Duodenal mucosa (tissue), 2 donors: ENCODE results near the gene RPL31.

Source experiments
- H3K27ac ChIP-seq: one replicate; pipeline ENCODE4 v1.7.0; 2013; ENCODE audit warnings: low read depth, low read length
- H3K27me3 ChIP-seq, 2 donors: one replicate each; pipeline ENCODE4 v1.7.0; 2013; ENCODE audit warnings: low read length in 2 of 2, control low read depth in 1 of 2; ENCODE audit not compliant: insufficient read depth in 2 of 2, control insufficient read depth in 1 of 2
- H3K36me3 ChIP-seq, 2 donors: one replicate each; pipeline ENCODE4 v1.7.0; 2013; ENCODE audit warnings: low read length in 2 of 2, control low read depth in 1 of 2; ENCODE audit not compliant: insufficient read depth in 2 of 2, control insufficient read depth in 1 of 2
- H3K4me1 ChIP-seq, 2 donors: one replicate each; pipeline ENCODE4 v1.7.0; 2013; ENCODE audit warnings: low read length in 2 of 2, control low read depth in 1 of 2; ENCODE audit not compliant: insufficient read depth in 2 of 2, control insufficient read depth in 1 of 2
- H3K4me3 ChIP-seq, 2 donors: one replicate each; pipeline ENCODE4 v1.7.0; 2013; ENCODE audit warnings: low read length in 2 of 2, low read depth in 1 of 2
- H3K9ac ChIP-seq, 2 donors: one replicate each; pipeline ENCODE4 v1.7.0; 2013; ENCODE audit warnings: low read length in 2 of 2, low read depth in 1 of 2
- H3K9me3 ChIP-seq, 2 donors: one replicate each; pipeline ENCODE4 v1.7.0; 2013; ENCODE audit warnings: low read length in 2 of 2, control low read depth in 1 of 2; ENCODE audit not compliant: control insufficient read depth in 1 of 2

The RPL31 gene

DNA sequence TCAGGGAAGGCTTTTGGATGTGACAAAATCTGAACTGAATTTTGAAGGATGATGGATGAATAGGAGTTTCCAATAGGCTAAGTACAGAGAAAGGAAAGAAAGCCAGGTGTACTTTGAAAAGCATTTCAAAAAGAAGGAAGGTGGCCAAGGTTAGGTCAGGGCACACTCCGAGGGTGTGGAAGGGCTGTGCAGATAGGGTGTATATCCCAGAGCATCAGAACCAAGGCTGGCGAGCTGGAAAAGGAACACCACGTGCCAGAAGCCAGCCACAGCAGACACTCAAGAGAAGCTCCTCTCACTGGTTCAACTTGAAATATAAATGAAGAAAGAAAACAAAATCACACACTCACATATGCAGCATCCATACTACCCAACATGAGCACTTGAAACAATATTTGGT lies 51.0 kb downstream of the RPL31 start:
- Histone ChIP-seq H3K27ac (no peak overlapping the region), H3K4me3 (no peak overlapping the region), H3K9ac (no peak overlapping the region), H3K4me1 (no peaks in the 10 kb centered on the region), H3K27me3 (no peaks in the 10 kb centered on the region), H3K9me3 (no peaks in the 10 kb centered on the region), H3K36me3 (peaks cover 3 to 11% of the 10 kb centered on the region in 2 donors)
